Neural cell (in vitro differentiated cells): Measurements from ENCODE around the gene CNTNAP5. TPM values are rescaled to one million over a fixed set of nuclear protein-coding genes. Genes with fewer than 3 reads are reported as not detected.

Experiments used
- H2AFZ ChIP-seq: fragments of 200-600, 300-800 bp; sonication (generic), shearing (Covaris generic); 2 replicates; pipeline ENCODE4 v1.6.0; 2014; ENCODE audit warnings: low read depth, mild to moderate bottlenecking, antibody characterized with exemption, low read length, moderate library complexity
- H3F3A ChIP-seq: fragments of 200-600 bp; shearing (Covaris generic); 2 replicates; pipeline ENCODE4 v1.6.1; 2016; ENCODE audit warnings: mild to moderate bottlenecking, moderate library complexity, mixed read lengths, antibody characterized with exemption, low read length; ENCODE audit not compliant: insufficient read depth, poor library complexity, severe bottlenecking
- H3K27ac ChIP-seq: fragments of 200-600, 300-800 bp; sonication (generic), shearing (Covaris generic); 2 replicates; pipeline ENCODE4 v1.5.1; 2014; ENCODE audit warnings: mild to moderate bottlenecking, low read length, moderate library complexity
- H3K27me3 ChIP-seq: fragments of 300-800, 200-600 bp; sonication (generic), shearing (Covaris generic); 2 replicates; pipeline ENCODE4 v1.6.0; 2014; ENCODE audit warnings: mild to moderate bottlenecking, low read depth, low read length, moderate library complexity; ENCODE audit not compliant: insufficient read depth
- H3K36me3 ChIP-seq: fragments of 300-800, 200-600 bp; sonication (generic), shearing (Covaris generic); 2 replicates; pipeline ENCODE4 v1.5.1; 2014; ENCODE audit warnings: mild to moderate bottlenecking, antibody characterized with exemption, low read length, moderate library complexity; ENCODE audit not compliant: insufficient read depth
- H3K4me2 ChIP-seq: fragments of 300-800, 200-600 bp; sonication (generic), shearing (Covaris generic); 2 replicates; pipeline ENCODE4 v1.6.0; 2014; ENCODE audit warnings: mild to moderate bottlenecking, low read length
- H3K4me3 ChIP-seq: fragments of 300-800, 200-600 bp; sonication (generic), shearing (Covaris generic); 2 replicates; pipeline ENCODE4 v1.5.1; 2014; ENCODE audit warnings: mild to moderate bottlenecking, low read length, moderate library complexity
- H3K79me2 ChIP-seq: fragments of 200-600 bp; shearing (Covaris generic); replicated peaks from 2 replicates; pipeline ENCODE4 v1.6.0; 2014; ENCODE audit warnings: mild to moderate bottlenecking, low read length, moderate library complexity; ENCODE audit not compliant: insufficient read depth
- H3K9ac ChIP-seq: fragments of 300-800, 200-600 bp; sonication (generic), shearing (Covaris generic); 2 replicates; pipeline ENCODE4 v1.6.1; 2016; ENCODE audit warnings: mild to moderate bottlenecking, low read length, mixed read lengths
- H3K9me2 ChIP-seq: fragments of 200-600 bp; shearing (Covaris generic); 2 replicates; pipeline ENCODE4 v1.6.1; 2016; ENCODE audit warnings: mild to moderate bottlenecking, low read length, mixed read lengths; ENCODE audit not compliant: insufficient read depth
- H3K9me3 ChIP-seq: fragments of 200-600, 300-800 bp; sonication (generic), shearing (Covaris generic); 2 replicates; pipeline ENCODE4 v1.6.1; 2016; ENCODE audit warnings: mild to moderate bottlenecking, mixed run types, low read length, moderate library complexity, mixed read lengths
- H4K20me1 ChIP-seq: fragments of 200-600 bp; shearing (Covaris generic); 2 replicates; pipeline ENCODE4 v1.6.1; 2016; ENCODE audit warnings: mild to moderate bottlenecking, mixed run types; ENCODE audit not compliant: insufficient read depth
- CTCF ChIP-seq: fragments of 450-650 bp; IDR thresholded peaks from 2 replicates; pipeline ENCODE4 v1.5.1; 2014; ENCODE audit warnings: antibody characterized with exemption, mild to moderate bottlenecking, moderate library complexity; ENCODE audit not compliant: poor library complexity, severe bottlenecking
- EP300 ChIP-seq: fragments of 450-650 bp; conservative IDR thresholded peaks from 2 replicates; pipeline ENCODE4 v1.6.1; 2014; ENCODE audit warnings: antibody characterized with exemption, mild to moderate bottlenecking, moderate library complexity; ENCODE audit not compliant: poor library complexity, severe bottlenecking
- EZH2 ChIP-seq: fragments of 200-600, 300-800 bp; shearing (Covaris generic), sonication (generic); IDR thresholded peaks from 2 replicates; pipeline ENCODE4 v1.6.1; 2014; ENCODE audit warnings: antibody characterized with exemption, low read length, borderline replicate concordance, mild to moderate bottlenecking; ENCODE audit not compliant: insufficient read depth, poor library complexity, severe bottlenecking
- MXI1 ChIP-seq: fragments of 450-650 bp; conservative IDR thresholded peaks from 2 replicates; pipeline ENCODE4 v1.6.1; 2014; ENCODE audit warnings: antibody characterized with exemption, mild to moderate bottlenecking; ENCODE audit not compliant: poor library complexity, severe bottlenecking
- POLR2AphosphoS5 ChIP-seq: IDR thresholded peaks from 2 replicates; pipeline ENCODE4 v1.6.1; 2012
- RAD21 ChIP-seq: fragments of 450-650 bp; conservative IDR thresholded peaks from 2 replicates; pipeline ENCODE4 v1.6.1; 2014; ENCODE audit warnings: antibody characterized with exemption, mild to moderate bottlenecking, moderate library complexity
- SMC3 ChIP-seq: fragments of 450-650 bp; conservative IDR thresholded peaks from 2 replicates; pipeline ENCODE4 v1.6.1; 2014; ENCODE audit warnings: antibody characterized with exemption, mild to moderate bottlenecking, moderate library complexity; ENCODE audit not compliant: poor library complexity
- TAF1 ChIP-seq: IDR thresholded peaks from 2 replicates; pipeline ENCODE4 v1.6.1; 2012; ENCODE audit warnings: low read depth
- polyA plus RNA-seq: library from polyadenylated mRNA; depleted of rRNA; stranded (reverse); fragments of >200 nt; gene quantifications from 2 replicates; pipeline ENCODE4 v1.2.3, GENCODE V29; 2014
- TF ChIP-seq, protein P1 (sequence below): IDR thresholded peaks from 2 replicates; pipeline ENCODE4 v1.6.1; 2012; ENCODE audit warnings: borderline replicate concordance

CNTNAP5 gene
- polyA plus RNA-seq, 1 donor from 2014 or later, result 19.3 TPM

- no peaks in the 10 kb centered on the region for H3K79me2 ChIP-seq
- H3K27me3 ChIP-seq, result no peaks in the 10 kb centered on the region
- no peak overlapping the region for H3K4me3 ChIP-seq
- no peaks in the 10 kb centered on the region for H3F3A ChIP-seq
- no peak overlapping the region for H2AFZ ChIP-seq
- no peaks in the 10 kb centered on the region for H3K9me3 ChIP-seq
- H3K4me2 ChIP-seq, result no peak overlapping the region
- no peak overlapping the region for H3K9ac ChIP-seq
- H4K20me1 ChIP-seq, result no peaks in the 10 kb centered on the region
- no peaks in the 10 kb centered on the region for H3K36me3 ChIP-seq
- no peak for TF ChIP-seq MXI1
- no peak for TF ChIP-seq EZH2
- TF ChIP-seq TAF1, result no peak
- TF ChIP-seq, protein P1, sequence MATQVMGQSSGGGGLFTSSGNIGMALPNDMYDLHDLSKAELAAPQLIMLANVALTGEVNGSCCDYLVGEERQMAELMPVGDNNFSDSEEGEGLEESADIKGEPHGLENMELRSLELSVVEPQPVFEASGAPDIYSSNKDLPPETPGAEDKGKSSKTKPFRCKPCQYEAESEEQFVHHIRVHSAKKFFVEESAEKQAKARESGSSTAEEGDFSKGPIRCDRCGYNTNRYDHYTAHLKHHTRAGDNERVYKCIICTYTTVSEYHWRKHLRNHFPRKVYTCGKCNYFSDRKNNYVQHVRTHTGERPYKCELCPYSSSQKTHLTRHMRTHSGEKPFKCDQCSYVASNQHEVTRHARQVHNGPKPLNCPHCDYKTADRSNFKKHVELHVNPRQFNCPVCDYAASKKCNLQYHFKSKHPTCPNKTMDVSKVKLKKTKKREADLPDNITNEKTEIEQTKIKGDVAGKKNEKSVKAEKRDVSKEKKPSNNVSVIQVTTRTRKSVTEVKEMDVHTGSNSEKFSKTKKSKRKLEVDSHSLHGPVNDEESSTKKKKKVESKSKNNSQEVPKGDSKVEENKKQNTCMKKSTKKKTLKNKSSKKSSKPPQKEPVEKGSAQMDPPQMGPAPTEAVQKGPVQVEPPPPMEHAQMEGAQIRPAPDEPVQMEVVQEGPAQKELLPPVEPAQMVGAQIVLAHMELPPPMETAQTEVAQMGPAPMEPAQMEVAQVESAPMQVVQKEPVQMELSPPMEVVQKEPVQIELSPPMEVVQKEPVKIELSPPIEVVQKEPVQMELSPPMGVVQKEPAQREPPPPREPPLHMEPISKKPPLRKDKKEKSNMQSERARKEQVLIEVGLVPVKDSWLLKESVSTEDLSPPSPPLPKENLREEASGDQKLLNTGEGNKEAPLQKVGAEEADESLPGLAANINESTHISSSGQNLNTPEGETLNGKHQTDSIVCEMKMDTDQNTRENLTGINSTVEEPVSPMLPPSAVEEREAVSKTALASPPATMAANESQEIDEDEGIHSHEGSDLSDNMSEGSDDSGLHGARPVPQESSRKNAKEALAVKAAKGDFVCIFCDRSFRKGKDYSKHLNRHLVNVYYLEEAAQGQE, result no peak
- TF ChIP-seq EP300, result no peak
- no peak for TF ChIP-seq RAD21
- TF ChIP-seq POLR2AphosphoS5, result no peak
- no peak for TF ChIP-seq SMC3
- TF ChIP-seq CTCF, result no peak
- H3K9me2 ChIP-seq, result no peaks in the 10 kb centered on the region
- H3K27ac ChIP-seq, result no peak overlapping the region
These were observed 223.3 kb downstream of the CNTNAP5 start for GRCh38 chr2:124248386-124248785.

DNA sequence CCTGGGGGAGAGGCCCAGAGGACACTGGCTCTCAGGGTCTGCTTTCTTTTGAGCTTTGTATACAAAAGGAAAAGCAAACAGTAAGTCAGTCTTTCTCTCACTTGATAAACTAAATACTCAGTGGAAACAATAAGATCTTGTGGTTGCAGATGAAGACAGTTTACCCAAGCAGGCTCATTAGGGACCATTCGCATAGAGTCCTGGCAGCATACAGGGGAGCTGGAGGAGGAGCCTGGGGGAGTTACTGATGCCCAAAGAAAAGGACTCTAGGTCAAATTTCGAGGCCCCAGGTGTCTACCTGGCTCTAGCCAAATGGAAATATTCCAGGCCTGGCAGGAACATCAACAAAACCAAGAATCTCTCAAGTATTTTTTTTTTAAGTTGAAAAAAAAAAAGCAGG, 225.3 kb downstream of the CNTNAP5 start:
- Histone ChIP-seq H3K27ac (no peak overlapping the region), H3K9me2 (no peaks in the 10 kb centered on the region), H3K27me3 (no peaks in the 10 kb centered on the region), H3K4me2 (no peak overlapping the region), H3K9ac (no peak overlapping the region), H3K4me3 (no peak overlapping the region), H3K36me3 (no peaks in the 10 kb centered on the region), H3K79me2 (no peaks in the 10 kb centered on the region), H4K20me1 (no peaks in the 10 kb centered on the region), H3F3A (no peaks in the 10 kb centered on the region), H3K9me3 (no peaks in the 10 kb centered on the region), H2AFZ (no peak overlapping the region)
- TF ChIP-seq SMC3 (no peak), POLR2AphosphoS5 (no peak), RAD21 (no peak), MXI1 (no peak), CTCF (no peak), TAF1 (no peak), EZH2 (no peak)
- TF ChIP-seq, protein P1, result no peak
